H1 (cell line): ENCODE results near the gene TNS1. TPM values are rescaled to one million over a fixed set of nuclear protein-coding genes. Genes with fewer than 3 reads are reported as not detected.

Source experiments
- CTCF ChIA-PET: fragments of 300-600 bp; sonication (Branson Sonifier 250); formaldehyde crosslinking; loops from one replicate; lab custom pipeline; 2021; ENCODE audit not compliant: partially characterized antibody; lab: Charles Lee
- POLR2A ChIA-PET: fragments of 300-600 bp; sonication (Branson Sonifier 250); formaldehyde crosslinking; loops from one replicate; lab custom pipeline; 2021; ENCODE audit warnings: inconsistent platforms; ENCODE audit not compliant: partially characterized antibody; lab: Charles Lee
- DNase-seq, 2 experiments: peaks; one replicate each; pipeline versions ENCODE4 v3.0.0 to v3.0.0-alpha.2; 2010 to 2022; ENCODE audit warnings: low spot score in 2 of 2, low read depth in 1 of 2, mixed read lengths in 1 of 2
- FAIRE-seq: peaks from 2 replicates; lab custom pipeline; 2011; peaks lifted over from hg19 to GRCh38; lab: Jason Lieb, UNC
- H2AFZ ChIP-seq: 2 replicates; pipeline ENCODE4 v1.8.1; 2012; ENCODE audit warnings: low read length, inconsistent platforms
- H2AK5ac ChIP-seq: 2 replicates; pipeline ENCODE4 v1.6.1; 2013; ENCODE audit warnings: low read depth, low read length
- H2BK120ac ChIP-seq: replicated peaks from 2 replicates; pipeline ENCODE3; 2013; ENCODE audit warnings: low read depth, low read length, inconsistent platforms
- H2BK12ac ChIP-seq: 2 replicates; pipeline ENCODE4 v1.6.1; 2013; ENCODE audit warnings: low read depth, low read length
- H2BK15ac ChIP-seq: 2 replicates; pipeline ENCODE4 v1.6.1; 2013; ENCODE audit warnings: low read length
- H2BK20ac ChIP-seq: 2 replicates; pipeline ENCODE4 v1.6.1; 2013; ENCODE audit warnings: low read length
- H2BK5ac ChIP-seq: 2 replicates; pipeline ENCODE4 v1.6.1; 2013; ENCODE audit warnings: low read depth, low read length
- H3K14ac ChIP-seq: 2 replicates; pipeline ENCODE4 v1.6.1; 2013; ENCODE audit warnings: inconsistent platforms; ENCODE audit not compliant: insufficient read length
- H3K18ac ChIP-seq: 2 replicates; pipeline ENCODE4 v1.6.1; 2013; ENCODE audit warnings: low read length; ENCODE audit errors: extremely low read depth
- H3K23ac ChIP-seq: 2 replicates; pipeline ENCODE4 v1.6.1; 2013; ENCODE audit warnings: inconsistent platforms; ENCODE audit not compliant: insufficient read length
- H3K23me2 ChIP-seq: 2 replicates; pipeline ENCODE4 v1.6.1; 2013; ENCODE audit warnings: low read depth, low read length
- H3K27ac ChIP-seq: 2 replicates; pipeline ENCODE4 v1.6.1; 2011; ENCODE audit warnings: low read depth, low read length, inconsistent platforms
- H3K27me3 ChIP-seq, 4 experiments: replicated peaks in 1 of 4; 1 replicate in 1 of 4; 2 replicates in 3 of 4; pipeline versions ENCODE4 v1.6.1 to v1.8.1; 2011 to 2013; ENCODE audit warnings: low read length in 3 of 4, mild to moderate bottlenecking in 3 of 4, inconsistent platforms in 2 of 4, mixed read lengths in 2 of 4, moderate library complexity in 1 of 4; ENCODE audit not compliant: control insufficient read depth in 3 of 4, insufficient read depth in 3 of 4; ENCODE audit errors: extremely low read depth in 1 of 4
- H3K36me3 ChIP-seq, 4 experiments: 2 replicates each; pipeline versions ENCODE4 v1.6.1 to v1.8.1; 2011 to 2013; ENCODE audit warnings: mild to moderate bottlenecking in 4 of 4, low read length in 3 of 4, moderate library complexity in 2 of 4, control low read depth in 1 of 4, inconsistent platforms in 1 of 4; ENCODE audit not compliant: insufficient read depth in 4 of 4, control insufficient read depth in 2 of 4
- H3K4ac ChIP-seq: replicated peaks from 2 replicates; pipeline ENCODE3; 2013; ENCODE audit warnings: low read length, low read depth, mixed read lengths, inconsistent platforms; ENCODE audit not compliant: insufficient read length
- H3K4me1 ChIP-seq, 4 experiments: replicated peaks in 1 of 4; 1 replicate in 1 of 4; 2 replicates in 3 of 4; pipeline versions ENCODE4 v1.6.1 to v1.8.1; 2011 to 2013; ENCODE audit warnings: low read length in 3 of 4, inconsistent platforms in 2 of 4, mixed read lengths in 1 of 4; ENCODE audit not compliant: insufficient read depth in 4 of 4, control insufficient read depth in 3 of 4
- H3K4me2 ChIP-seq, 2 experiments: 2 replicates each; pipeline versions ENCODE4 v1.6.1 to v1.8.1; 2011 to 2013; ENCODE audit warnings: low read depth in 2 of 2, low read length in 2 of 2, control low read depth in 1 of 2, inconsistent platforms in 1 of 2, mild to moderate bottlenecking in 1 of 2; ENCODE audit not compliant: insufficient read depth in 1 of 2
- H3K4me3 ChIP-seq, 4 experiments: fragments of 200-600, 300-600 bp in 1 of 4; sonication (generic), shearing (Covaris generic), sonication (Bioruptor Twin) in 1 of 4; 2 replicates each; pipeline versions ENCODE4 v1.5.1 to v1.8.1; 2011 to 2016; ENCODE audit warnings: low read length in 4 of 4, low read depth in 3 of 4, control low read depth in 2 of 4, inconsistent platforms in 2 of 4, mild to moderate bottlenecking in 2 of 4, mixed read lengths in 1 of 4, moderate library complexity in 1 of 4; ENCODE audit not compliant: insufficient read depth in 2 of 4; ENCODE audit errors: extremely low read depth in 1 of 4
- H3K56ac ChIP-seq: replicated peaks from 2 replicates; pipeline ENCODE3; 2013; ENCODE audit warnings: low read depth, mild to moderate bottlenecking, mixed read lengths, low read length, inconsistent platforms; ENCODE audit not compliant: insufficient read length
- H3K79me1 ChIP-seq: 2 replicates; pipeline ENCODE4 v1.6.1; 2013; ENCODE audit warnings: low read depth, low read length, control low read depth
- H3K79me2 ChIP-seq, 2 experiments: 2 replicates each; pipeline versions ENCODE4 v1.6.1 to v1.8.1; 2012 to 2013; ENCODE audit warnings: low read length in 2 of 2, mild to moderate bottlenecking in 2 of 2, inconsistent platforms in 1 of 2; ENCODE audit not compliant: insufficient read depth in 2 of 2, control insufficient read depth in 1 of 2
- H3K9ac ChIP-seq, 4 experiments: replicated peaks in 1 of 4; 1 replicate in 1 of 4; 2 replicates in 3 of 4; pipeline versions ENCODE4 v1.6.1 to v1.8.1; 2011 to 2013; ENCODE audit warnings: low read depth in 3 of 4, low read length in 3 of 4, control low read depth in 2 of 4, mild to moderate bottlenecking in 2 of 4, moderate library complexity in 2 of 4, inconsistent platforms in 1 of 4; ENCODE audit errors: extremely low read depth in 1 of 4
- H3K9me3 ChIP-seq, 2 experiments: 2 replicates each; pipeline versions ENCODE4 v1.6.1 to v1.8.1; 2012 to 2013; ENCODE audit warnings: mild to moderate bottlenecking in 2 of 2, moderate library complexity in 2 of 2, control low read depth in 1 of 2, inconsistent platforms in 1 of 2, low read depth in 1 of 2, low read length in 1 of 2, mixed read lengths in 1 of 2; ENCODE audit not compliant: insufficient read depth in 2 of 2
- H4K20me1 ChIP-seq, 2 experiments: replicated peaks in 1 of 2; 2 replicates each; pipeline versions ENCODE3 to v1.8.1; 2011 to 2013; ENCODE audit warnings: inconsistent platforms in 2 of 2, low read length in 2 of 2, mild to moderate bottlenecking in 1 of 2; ENCODE audit not compliant: insufficient read depth in 2 of 2, control insufficient read depth in 1 of 2
- H4K5ac ChIP-seq: 2 replicates; pipeline ENCODE4 v1.6.1; 2013; ENCODE audit warnings: low read length, low read depth, mixed read lengths, inconsistent platforms; ENCODE audit not compliant: insufficient read length
- H4K8ac ChIP-seq: 2 replicates; pipeline ENCODE4 v1.8.0; 2013; ENCODE audit warnings: mild to moderate bottlenecking, moderate library complexity, low read length, inconsistent platforms; ENCODE audit not compliant: insufficient read depth; ENCODE audit errors: extremely low read depth
- H4K91ac ChIP-seq: replicated peaks from 2 replicates; pipeline ENCODE3; 2013; ENCODE audit warnings: low read length, mixed read lengths, inconsistent platforms; ENCODE audit not compliant: insufficient read length
- BCL11A ChIP-seq, 2 experiments: IDR thresholded peaks; one replicate each; pipeline ENCODE4 v1.6.1; 2011; ENCODE audit warnings: low read depth in 2 of 2, low read length in 2 of 2, mild to moderate bottlenecking in 2 of 2
- CEBPB ChIP-seq: IDR thresholded peaks from 2 replicates; pipeline ENCODE4 v1.6.1; 2012; ENCODE audit warnings: low read depth, low read length
- FOSL1 ChIP-seq: IDR thresholded peaks from 2 replicates; pipeline ENCODE4 v1.6.1; 2011; ENCODE audit warnings: mild to moderate bottlenecking, low read depth, low read length, moderate library complexity; ENCODE audit not compliant: insufficient read depth
- HDAC2 ChIP-seq, 2 experiments: fragments of 300-600 bp in 1 of 2; sonication (generic) in 1 of 2; IDR thresholded peaks; 2 replicates each; pipeline ENCODE4 v1.6.1; 2011 to 2012; ENCODE audit warnings: low read depth in 2 of 2, low read length in 2 of 2, mild to moderate bottlenecking in 2 of 2, moderate library complexity in 2 of 2, borderline replicate concordance in 1 of 2, inconsistent platforms in 1 of 2
- KDM4A ChIP-seq: IDR thresholded peaks from one replicate; pipeline ENCODE4 v1.7.1; 2012; ENCODE audit warnings: low read depth, mild to moderate bottlenecking, moderate library complexity, low read length, inconsistent platforms; ENCODE audit not compliant: severe bottlenecking
- NRF1 ChIP-seq: IDR thresholded peaks from 2 replicates; pipeline ENCODE4 v1.6.1; 2011; ENCODE audit warnings: mild to moderate bottlenecking, low read depth, low read length, improper control_type of control experiment
- SIRT6 ChIP-seq: IDR thresholded peaks from one replicate; pipeline ENCODE4 v1.7.1; 2012; ENCODE audit warnings: low read length, inconsistent platforms
- TAF1 ChIP-seq: IDR thresholded peaks from 2 replicates; pipeline ENCODE4 v1.6.1; 2011; ENCODE audit warnings: mild to moderate bottlenecking, low read depth, low read length
- TCF12 ChIP-seq: IDR thresholded peaks from 2 replicates; pipeline ENCODE4 v1.6.1; 2011; ENCODE audit warnings: low read depth, mild to moderate bottlenecking, low read length
- WGBS, 2 experiments: shearing (Covaris generic) in 1 of 2; methylation state at CpG; one replicate each; pipeline versions ENCODE4 v1.1.6 to v1.1.7; 2013 to 2015; ENCODE audit warnings: low lambda C conversion rate in 2 of 2, mixed read lengths in 2 of 2, inconsistent platforms in 1 of 2, low coverage in 1 of 2, missing lambda C conversion rate in 1 of 2; ENCODE audit not compliant: insufficient replicate concordance in 2 of 2, insufficient coverage in 1 of 2, insufficient read length in 1 of 2; ENCODE audit errors: extremely low coverage in 1 of 2, missing lambda C conversion rate in 1 of 2; 5-methylcytosine and 5-hydroxymethylcytosine counted together
- polyA plus RNA-seq, 7 experiments: library from polyadenylated mRNA; depleted of rRNA in 3 of 7; stranded (reverse) in 5 of 7; unstranded in 2 of 7; fragments of >200 nt in 5 of 7; fragments of 200-250 nt in 2 of 7; gene quantifications; 1 replicate in 5 of 7; 2 replicates in 1 of 7; 4 replicates in 1 of 7; pipeline versions ENCODE4 v1.2.1 to v1.2.3, GENCODE V29; 2011 to 2013; ENCODE audit warnings: missing spikeins in 2 of 7, mixed read lengths in 2 of 7
- total RNA-seq: library from RNA; stranded (reverse); fragmentation: NEBNext Ultra II Directional; extraction: Animal tissue kit (Norgen Biotek cat#: 25700); gene quantifications from 2 replicates; pipeline ENCODE4 v1.2.1, GENCODE V29; 2021
- TF ChIP-seq, protein P1 (sequence below): IDR thresholded peaks from 2 replicates; pipeline ENCODE4 v1.6.1; 2012; ENCODE audit warnings: low read length, inconsistent platforms

Gene TNS1
- total and polyA plus RNA-seq, 2 of the 8 experiments (the other 6 are each of a cell fraction or from before 2014, with no cell fraction given) = 1.5 to 5.1 TPM

DNA sequence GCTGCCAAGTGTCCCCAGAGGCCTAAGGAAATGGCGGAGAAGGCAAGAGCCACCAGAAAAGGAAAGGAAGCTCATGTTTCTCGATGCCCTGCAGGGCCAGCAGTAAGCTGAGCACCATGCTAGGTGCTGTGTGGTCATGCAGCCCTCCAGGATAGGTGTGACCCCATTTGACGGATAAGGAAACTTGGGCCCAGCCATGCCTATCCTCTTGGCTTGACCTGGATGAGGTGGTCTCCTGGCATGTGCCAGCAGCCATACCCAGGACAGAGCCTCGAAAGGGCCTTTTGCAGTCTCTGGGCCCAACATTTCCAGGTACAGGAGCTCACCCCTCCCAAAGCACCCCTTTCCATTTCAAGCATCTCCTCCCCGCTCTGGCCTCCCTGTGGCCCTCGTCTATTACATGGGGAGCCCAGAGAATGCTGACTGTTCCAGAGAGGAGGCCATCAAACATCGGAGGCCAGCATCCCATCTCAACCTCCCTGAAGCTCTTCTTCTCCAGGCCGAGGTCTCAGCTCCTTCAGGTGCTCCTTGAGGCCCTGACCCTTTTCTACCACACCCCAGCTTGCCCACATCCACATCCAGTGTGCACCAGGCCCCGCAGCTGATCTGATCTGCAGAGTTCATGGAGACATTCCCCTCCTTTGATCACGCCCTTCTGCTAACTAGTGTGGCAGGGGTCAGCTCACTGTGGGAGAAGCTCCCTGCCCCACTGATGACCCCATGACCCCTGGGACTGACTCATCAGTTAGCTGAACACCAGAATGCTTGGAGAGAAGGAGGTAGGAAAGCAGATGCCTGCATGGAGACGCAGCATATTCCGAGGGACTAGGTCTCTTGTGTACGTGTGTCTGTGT lies 208.4 kb downstream of the TNS1 start:
- Histone ChIP-seq H4K91ac (no peak overlapping the region), H4K20me1 (peaks cover 0 to 5% of the 10 kb centered on the region in 2 experiments), H3K4ac (no peak overlapping the region), H3K23me2 (no peaks in the 10 kb centered on the region; the same call in none of the 2 replicates), H2BK20ac (no peak overlapping the region), H3K56ac (no peak overlapping the region), H3K4me2 (no peak overlapping the region), H2BK12ac (peak overlapping the region; percentile 52; the same call in 1 of the 2 replicates), H4K5ac (no peak overlapping the region), H2BK5ac (peak overlapping the region; percentile 47; the same call in 1 of the 2 replicates), H3K36me3 (no peaks in the 10 kb centered on the region; a peak in 1 of 8 replicates), H2BK15ac (no peak overlapping the region), H3K4me3 (no peak overlapping the region), H3K79me2 (no peaks in the 10 kb centered on the region), H3K9me3 (no peaks in the 10 kb centered on the region), H3K18ac (no peak overlapping the region), H2AK5ac (peak overlapping the region; percentile 89; the same call in 1 of the 2 replicates), H3K9ac (no peak overlapping the region), H3K79me1 (no peaks in the 10 kb centered on the region), H3K14ac (no peak overlapping the region), H3K23ac (no peak overlapping the region), H2BK120ac (no peak overlapping the region), H3K27me3 (0 out of 7 replicates have a peak, but pooled peaks cover 0 to 2% (median 0%) of the 10 kb centered on the region in 4 experiments), H4K8ac (no peak overlapping the region), H2AFZ (no peak overlapping the region), H3K4me1 (peaks cover 0 to 4% (median 1%) of the 10 kb centered on the region in 4 experiments; a peak in 2 of 7 replicates), H3K27ac (no peak overlapping the region)
- 91% methylated on average over 13 of the region's 13 CpGs; no CpG with 5 or more reads in 1 of the 2 experiments for WGBS, 2 experiments
- DNase-seq (peak in 1 of 2 experiments; percentile 32), FAIRE-seq (no peak)
- CTCF ChIA-PET = interaction anchor here (0.6 to 30.4 kb wide), 13 partner anchors 8 to 217 kb away, joined by 3 to 759 read pairs (median 4); no protein-coding TSS in a partner anchor
- POLR2A ChIA-PET = interaction anchor here (0.7 kb wide), 1 partner anchor 90 kb away, joined by 3 read pairs; no protein-coding TSS in a partner anchor
- TF ChIP-seq BCL11A (IDR thresholded peaks at IDR 0.05; ENCODE audit: low read depth in 2 of 2, low read length in 2 of 2) = no peak
- no peak for TF ChIP-seq CEBPB
- TF ChIP-seq NRF1 = no peak
- TF ChIP-seq FOSL1 = no peak
- no peak for TF ChIP-seq TCF12
- TF ChIP-seq, protein P1, sequence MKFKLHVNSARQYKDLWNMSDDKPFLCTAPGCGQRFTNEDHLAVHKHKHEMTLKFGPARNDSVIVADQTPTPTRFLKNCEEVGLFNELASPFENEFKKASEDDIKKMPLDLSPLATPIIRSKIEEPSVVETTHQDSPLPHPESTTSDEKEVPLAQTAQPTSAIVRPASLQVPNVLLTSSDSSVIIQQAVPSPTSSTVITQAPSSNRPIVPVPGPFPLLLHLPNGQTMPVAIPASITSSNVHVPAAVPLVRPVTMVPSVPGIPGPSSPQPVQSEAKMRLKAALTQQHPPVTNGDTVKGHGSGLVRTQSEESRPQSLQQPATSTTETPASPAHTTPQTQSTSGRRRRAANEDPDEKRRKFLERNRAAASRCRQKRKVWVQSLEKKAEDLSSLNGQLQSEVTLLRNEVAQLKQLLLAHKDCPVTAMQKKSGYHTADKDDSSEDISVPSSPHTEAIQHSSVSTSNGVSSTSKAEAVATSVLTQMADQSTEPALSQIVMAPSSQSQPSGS = no peak
- no peak for TF ChIP-seq TAF1
- TF ChIP-seq HDAC2 (IDR thresholded peaks at IDR 0.05; ENCODE audit: borderline replicate concordance in 1 of 2, low read depth in 2 of 2, low read length in 2 of 2) = no peak
- no peak for TF ChIP-seq KDM4A
- no peak for TF ChIP-seq SIRT6
